ENCODE measurements around the gene DIPK1C.

DNA sequence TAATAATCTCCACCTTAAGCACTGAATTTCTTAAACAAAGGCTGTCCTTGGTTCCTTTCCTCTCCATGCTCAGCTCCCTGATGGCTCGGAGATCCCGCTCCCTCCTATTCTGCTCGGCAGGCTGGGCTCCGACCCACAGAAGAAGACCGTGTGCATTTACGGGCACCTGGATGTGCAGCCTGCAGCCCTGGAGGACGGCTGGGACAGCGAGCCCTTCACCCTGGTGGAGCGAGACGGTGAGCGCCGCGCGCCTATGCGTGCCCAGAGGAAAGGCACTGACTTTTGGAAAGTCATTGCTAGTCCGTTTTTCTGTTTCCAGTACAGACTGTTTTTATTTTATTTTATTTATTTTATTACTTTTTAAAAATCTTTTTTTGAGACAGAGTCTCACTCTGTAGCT, 48.7 kb upstream of the DIPK1C start:
- TF ChIP-seq, protein P1, sequence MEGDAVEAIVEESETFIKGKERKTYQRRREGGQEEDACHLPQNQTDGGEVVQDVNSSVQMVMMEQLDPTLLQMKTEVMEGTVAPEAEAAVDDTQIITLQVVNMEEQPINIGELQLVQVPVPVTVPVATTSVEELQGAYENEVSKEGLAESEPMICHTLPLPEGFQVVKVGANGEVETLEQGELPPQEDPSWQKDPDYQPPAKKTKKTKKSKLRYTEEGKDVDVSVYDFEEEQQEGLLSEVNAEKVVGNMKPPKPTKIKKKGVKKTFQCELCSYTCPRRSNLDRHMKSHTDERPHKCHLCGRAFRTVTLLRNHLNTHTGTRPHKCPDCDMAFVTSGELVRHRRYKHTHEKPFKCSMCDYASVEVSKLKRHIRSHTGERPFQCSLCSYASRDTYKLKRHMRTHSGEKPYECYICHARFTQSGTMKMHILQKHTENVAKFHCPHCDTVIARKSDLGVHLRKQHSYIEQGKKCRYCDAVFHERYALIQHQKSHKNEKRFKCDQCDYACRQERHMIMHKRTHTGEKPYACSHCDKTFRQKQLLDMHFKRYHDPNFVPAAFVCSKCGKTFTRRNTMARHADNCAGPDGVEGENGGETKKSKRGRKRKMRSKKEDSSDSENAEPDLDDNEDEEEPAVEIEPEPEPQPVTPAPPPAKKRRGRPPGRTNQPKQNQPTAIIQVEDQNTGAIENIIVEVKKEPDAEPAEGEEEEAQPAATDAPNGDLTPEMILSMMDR (IDR thresholded peaks at IDR 0.05 in 8 of 11, conservative IDR thresholded peaks at IDR 0.05 in 3 of 11) = no peak
- no peak for TF ChIP-seq POLR2A (IDR thresholded peaks at IDR 0.05)

Measured in spleen (tissue), 7 donors.